ENCODE measurements around the gene SF1.

SF1 gene

GRCh38 chr11:64788321-64789215 lies 10.2 kb upstream of the SF1 start:
- no peak for TF ChIP-seq CTCF (IDR thresholded peaks at IDR 0.05; ENCODE audit: low read depth, low read length)
- no peak overlapping the region for H3K4me3 ChIP-seq (ENCODE audit: low read depth, low read length)

GRCh38 chr11:64787526-64788320 lies 9.4 kb upstream of the SF1 start:
- H3K4me3 ChIP-seq (ENCODE audit: low read depth, low read length), result no peak overlapping the region
- peak; percentile 87 for TF ChIP-seq CTCF (IDR thresholded peaks at IDR 0.05; ENCODE audit: low read depth, low read length)

GRCh38 chr11:64786308-64786707 lies 8.0 kb upstream of the SF1 start:
- no peak for TF ChIP-seq CTCF (IDR thresholded peaks at IDR 0.05; ENCODE audit: low read depth, low read length)
- H3K4me3 ChIP-seq (ENCODE audit: low read depth, low read length), result no peak overlapping the region

- TF ChIP-seq CTCF (IDR thresholded peaks at IDR 0.05; ENCODE audit: low read depth, low read length), result no peak
- H3K4me3 ChIP-seq (ENCODE audit: low read depth, low read length), result no peak overlapping the region
Measured at GRCh38 chr11:64784813-64785581, 6.7 kb upstream of the SF1 start.

GRCh38 chr11:64778223-64778472 lies 194 bp downstream of the SF1 start:
- no peak for TF ChIP-seq CTCF (IDR thresholded peaks at IDR 0.05; ENCODE audit: low read depth, low read length)
- H3K4me3 ChIP-seq (ENCODE audit: low read depth, low read length), result peak overlapping the region; percentile 64

GRCh38 chr11:64777449-64778222 lies 706 bp downstream of the SF1 start:
- H3K4me3 ChIP-seq (ENCODE audit: low read depth, low read length), result peak overlapping the region; percentile 64
- no peak for TF ChIP-seq CTCF (IDR thresholded peaks at IDR 0.05; ENCODE audit: low read depth, low read length)
